AG09309 (cell line): ENCODE data around the gene SIRT6.
"Not testable (repeated sequence)": the region's sequence is repeated elsewhere in the genome, so short reads cannot be mapped to it uniquely, and the experiment has no call there.

Experiments used
- DNase-seq: peaks from one replicate; pipeline ENCODE4 v3.0.0-alpha.2; 2010; ENCODE audit warnings: low read depth
- H3K4me3 ChIP-seq: 2 replicates; pipeline ENCODE4 v1.5.1; 2011; ENCODE audit warnings: mild to moderate bottlenecking, low read depth, low read length, moderate library complexity; ENCODE audit not compliant: control insufficient read depth
- CTCF ChIP-seq: IDR thresholded peaks from 2 replicates; pipeline ENCODE4 v1.5.1; 2011; ENCODE audit warnings: mild to moderate bottlenecking, low read depth, low read length, inconsistent platforms; ENCODE audit not compliant: insufficient read depth, control insufficient read depth; ENCODE audit errors: missing control alignments

SIRT6 gene

GRCh38 chr19:4173479-4174212 lies 8.7 kb downstream of the SIRT6 start:
- no peak for DNase-seq
- no peak for TF ChIP-seq CTCF
- no peak overlapping the region for H3K4me3 ChIP-seq

GRCh38 chr19:4172861-4173473 lies 9.4 kb downstream of the SIRT6 start:
- TF ChIP-seq CTCF = no peak
- H3K4me3 ChIP-seq = no peak overlapping the region
- DNase-seq = no peak

GRCh38 chr19:4171676-4172075 lies 10.7 kb downstream of the SIRT6 start:
- no peak for DNase-seq
- no peak overlapping the region for H3K4me3 ChIP-seq
- no peak for TF ChIP-seq CTCF

GRCh38 chr19:4164262-4164661 lies 18.1 kb downstream of the SIRT6 start:
- H3K4me3 ChIP-seq = no peak overlapping the region
- DNase-seq = no peak
- no peak for TF ChIP-seq CTCF

GRCh38 chr19:4161415-4162077 lies 20.8 kb downstream of the SIRT6 start:
- DNase-seq = no peak
- TF ChIP-seq CTCF = no peak
- no peak overlapping the region for H3K4me3 ChIP-seq

GRCh38 chr19:4157971-4158370 lies 24.4 kb downstream of the SIRT6 start:
- not testable (repeated sequence) for DNase-seq, H3K4me3 ChIP-seq

GRCh38 chr19:4157164-4157563 lies 25.2 kb downstream of the SIRT6 start:
- no peak for TF ChIP-seq CTCF
- DNase-seq = no peak
- H3K4me3 ChIP-seq = no peak overlapping the region
